Glutamatergic neuron (in vitro differentiated cells): ENCODE results near the gene GUK1. TPM values are rescaled to one million over a fixed set of nuclear protein-coding genes. Genes with fewer than 3 reads are reported as not detected.

Experiments used
- DNase-seq: peaks from one replicate; pipeline ENCODE4 v3.0.0; 2022
- H3K27ac Mint-ChIP-seq: one replicate; pipeline ENCODE4 v1.8.0; 2020; ENCODE audit warnings: mild to moderate bottlenecking, mixed read lengths, inconsistent platforms; ENCODE audit not compliant: unreplicated experiment
- H3K27me3 Mint-ChIP-seq: one replicate; pipeline ENCODE4 v1.8.0; 2020; ENCODE audit warnings: mild to moderate bottlenecking, moderate library complexity, mixed read lengths, inconsistent platforms; ENCODE audit not compliant: unreplicated experiment
- H3K36me3 Mint-ChIP-seq: one replicate; pipeline ENCODE4 v1.8.0; 2020; ENCODE audit warnings: mild to moderate bottlenecking, mixed read lengths, inconsistent platforms; ENCODE audit not compliant: unreplicated experiment
- H3K4me1 Mint-ChIP-seq: one replicate; pipeline ENCODE4 v1.8.0; 2020; ENCODE audit warnings: mild to moderate bottlenecking, low read depth, mixed read lengths, inconsistent platforms; ENCODE audit not compliant: unreplicated experiment
- H3K4me3 Mint-ChIP-seq: one replicate; pipeline ENCODE4 v1.8.0; 2020; ENCODE audit warnings: mild to moderate bottlenecking, mixed read lengths, inconsistent platforms; ENCODE audit not compliant: unreplicated experiment
- H3K9me3 Mint-ChIP-seq: one replicate; pipeline ENCODE4 v1.8.0; 2020; ENCODE audit warnings: mild to moderate bottlenecking, moderate library complexity, mixed read lengths, inconsistent platforms; ENCODE audit not compliant: unreplicated experiment
- total RNA-seq: library from RNA; stranded (reverse); fragmentation: NEBNext Ultra II Directional; extraction: Animal tissue kit (Norgen Biotek cat#: 25700); gene quantifications from one replicate; pipeline ENCODE4 v1.2.1, GENCODE V29; 2021; ENCODE audit not compliant: unreplicated experiment
- TF ChIP-seq, protein P1 (sequence below): fragments of 200-600 bp; sonication (generic); IDR thresholded peaks from one replicate; pipeline ENCODE4 v1.5.0; 2021; ENCODE audit not compliant: partially characterized antibody, unreplicated experiment

GUK1 gene
- total RNA-seq, 1 donor from 2014 or later = 128 TPM

DNA sequence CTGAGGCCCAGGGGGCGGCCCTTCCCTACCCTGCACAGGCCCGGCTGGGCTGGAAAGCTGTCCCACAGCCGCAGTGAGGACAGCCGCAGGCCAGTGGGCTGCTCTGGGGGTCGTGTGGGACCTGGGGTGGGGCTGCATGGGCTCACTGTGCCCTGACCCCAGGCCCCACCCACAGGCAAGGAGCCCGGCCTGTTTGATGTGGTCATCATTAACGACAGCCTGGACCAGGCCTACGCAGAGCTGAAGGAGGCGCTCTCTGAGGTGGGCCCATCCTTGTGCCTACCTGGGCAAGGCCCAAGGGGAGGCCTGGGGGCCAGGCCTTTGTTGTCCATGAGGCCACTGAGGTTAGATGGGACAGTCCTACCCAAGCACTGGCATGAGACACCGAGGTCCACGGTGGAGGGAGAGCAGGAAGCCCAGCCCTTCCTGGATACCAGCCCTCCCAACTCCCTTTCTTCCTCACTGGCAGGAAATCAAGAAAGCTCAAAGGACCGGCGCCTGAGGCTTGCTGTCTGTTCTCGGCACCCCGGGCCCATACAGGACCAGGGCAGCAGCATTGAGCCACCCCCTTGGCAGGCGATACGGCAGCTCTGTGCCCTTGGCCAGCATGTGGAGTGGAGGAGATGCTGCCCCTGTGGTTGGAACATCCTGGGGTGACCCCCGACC lies 8.2 kb downstream of the GUK1 start:
- no peaks in the 10 kb centered on the region for H3K36me3 Mint-ChIP-seq
- TF ChIP-seq, protein P1, sequence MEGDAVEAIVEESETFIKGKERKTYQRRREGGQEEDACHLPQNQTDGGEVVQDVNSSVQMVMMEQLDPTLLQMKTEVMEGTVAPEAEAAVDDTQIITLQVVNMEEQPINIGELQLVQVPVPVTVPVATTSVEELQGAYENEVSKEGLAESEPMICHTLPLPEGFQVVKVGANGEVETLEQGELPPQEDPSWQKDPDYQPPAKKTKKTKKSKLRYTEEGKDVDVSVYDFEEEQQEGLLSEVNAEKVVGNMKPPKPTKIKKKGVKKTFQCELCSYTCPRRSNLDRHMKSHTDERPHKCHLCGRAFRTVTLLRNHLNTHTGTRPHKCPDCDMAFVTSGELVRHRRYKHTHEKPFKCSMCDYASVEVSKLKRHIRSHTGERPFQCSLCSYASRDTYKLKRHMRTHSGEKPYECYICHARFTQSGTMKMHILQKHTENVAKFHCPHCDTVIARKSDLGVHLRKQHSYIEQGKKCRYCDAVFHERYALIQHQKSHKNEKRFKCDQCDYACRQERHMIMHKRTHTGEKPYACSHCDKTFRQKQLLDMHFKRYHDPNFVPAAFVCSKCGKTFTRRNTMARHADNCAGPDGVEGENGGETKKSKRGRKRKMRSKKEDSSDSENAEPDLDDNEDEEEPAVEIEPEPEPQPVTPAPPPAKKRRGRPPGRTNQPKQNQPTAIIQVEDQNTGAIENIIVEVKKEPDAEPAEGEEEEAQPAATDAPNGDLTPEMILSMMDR = no peak
- H3K9me3 Mint-ChIP-seq = peaks cover 7% of the 10 kb centered on the region
- peaks cover 12% of the 10 kb centered on the region for H3K27me3 Mint-ChIP-seq
- peaks cover 9% of the 10 kb centered on the region for H3K4me1 Mint-ChIP-seq
- H3K4me3 Mint-ChIP-seq = no peak overlapping the region
- H3K27ac Mint-ChIP-seq = no peak overlapping the region
- DNase-seq = no peak

- H3K9me3 Mint-ChIP-seq = peaks cover under 1% of the 10 kb centered on the region
- no peak overlapping the region for H3K27ac Mint-ChIP-seq
- no peak for DNase-seq
- TF ChIP-seq, protein P1 = no peak
- no peak overlapping the region for H3K4me3 Mint-ChIP-seq
- no peaks in the 10 kb centered on the region for H3K36me3 Mint-ChIP-seq
- H3K4me1 Mint-ChIP-seq = peaks cover 3% of the 10 kb centered on the region
- peaks cover 9% of the 10 kb centered on the region for H3K27me3 Mint-ChIP-seq
Observed at GRCh38 chr1:228148935-228149405, 8.9 kb downstream of the GUK1 start.

GRCh38 chr1:228149406-228150119 lies 9.5 kb downstream of the GUK1 start, which contains the start of gene GJC2:
Gene GJC2, plus strand, starts transcription at chr1:228149930. Its CDS starts 7,829 bp downstream, at chr1:228157759.
- H3K27me3 Mint-ChIP-seq = peaks cover 9% of the 10 kb centered on the region
- H3K36me3 Mint-ChIP-seq = no peaks in the 10 kb centered on the region
- no peak within 1 kb of the TSS for H3K4me3 Mint-ChIP-seq
- H3K4me1 Mint-ChIP-seq = no peaks in the 10 kb centered on the region
- TF ChIP-seq, protein P1 = no peak
- H3K27ac Mint-ChIP-seq = no peak within 1 kb of the TSS
- peak; percentile 26 for DNase-seq
- no peaks in the 10 kb centered on the region for H3K9me3 Mint-ChIP-seq

GRCh38 chr1:228150120-228150460 lies 10.0 kb downstream of the GUK1 start:
- TF ChIP-seq, protein P1 = no peak
- H3K27me3 Mint-ChIP-seq = peaks cover 9% of the 10 kb centered on the region
- no peaks in the 10 kb centered on the region for H3K9me3 Mint-ChIP-seq
- no peaks in the 10 kb centered on the region for H3K36me3 Mint-ChIP-seq
- no peak for DNase-seq
- H3K27ac Mint-ChIP-seq = no peak overlapping the region
- H3K4me1 Mint-ChIP-seq = no peaks in the 10 kb centered on the region
- H3K4me3 Mint-ChIP-seq = no peak overlapping the region

DNA sequence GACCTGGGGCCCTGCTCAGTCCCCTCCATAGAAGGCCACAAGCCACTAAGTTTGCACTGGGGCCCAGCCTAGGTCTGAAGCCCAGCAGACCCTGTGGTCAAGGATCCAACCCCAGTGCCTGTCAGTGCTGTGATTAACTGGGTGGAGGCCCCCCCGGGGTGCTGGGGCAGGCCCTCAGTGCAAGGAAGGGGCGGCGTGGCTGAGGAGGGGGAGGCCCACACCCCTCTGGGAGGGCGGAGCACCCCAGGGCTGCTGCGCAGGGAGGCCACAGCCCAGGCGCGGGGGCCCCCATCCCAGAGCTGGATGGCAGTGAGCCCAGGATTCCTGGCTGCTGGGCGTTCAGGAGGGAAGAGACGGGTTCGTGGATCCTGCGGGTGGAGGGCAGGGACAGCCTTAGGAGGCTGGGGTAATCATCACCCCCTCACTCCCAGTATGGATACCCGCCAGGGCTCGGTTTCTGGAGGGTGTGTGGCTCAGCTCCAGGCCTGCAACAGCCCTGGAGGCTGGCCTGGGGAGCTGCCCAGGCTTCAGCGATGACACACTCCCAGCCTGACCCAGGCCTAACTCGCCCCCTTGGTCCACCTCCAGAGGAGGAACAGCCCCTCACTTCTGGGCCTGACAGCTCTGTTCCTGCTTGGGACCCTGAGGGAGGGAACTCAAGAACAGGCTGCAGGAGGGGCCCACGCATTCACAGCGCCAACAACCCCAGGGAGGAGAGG lies 10.5 kb downstream of the GUK1 start:
- Mint-ChIP-seq H3K36me3 (no peaks in the 10 kb centered on the region), H3K4me1 (no peaks in the 10 kb centered on the region), H3K27me3 (peaks cover 9% of the 10 kb centered on the region), H3K4me3 (no peak overlapping the region), H3K9me3 (no peaks in the 10 kb centered on the region), H3K27ac (no peak overlapping the region)
- DNase-seq = no peak
- TF ChIP-seq, protein P1 = no peak
